ENCODE measurements around the gene NSMF. TPM values are rescaled to one million over a fixed set of nuclear protein-coding genes. Genes with fewer than 3 reads are reported as not detected.

NSMF gene
- polyA plus RNA-seq, 1 of the 3 experiments (the other 2 are of a cell fraction): 58.8 TPM

GRCh38 chr9:137441935-137442321, 17.2 kb downstream of the NSMF start (continued):
- TF ChIP-seq EP300 (IDR thresholded peaks at IDR 0.05; ENCODE audit: borderline replicate concordance in 1 of 2, low read depth in 1 of 2, low read length in 1 of 2): no peak
- TF ChIP-seq CHD2 (IDR thresholded peaks at IDR 0.05; ENCODE audit: low read length, partially characterized antibody): no peak
- no peak for TF ChIP-seq NRF1 (IDR thresholded peaks at IDR 0.05; ENCODE audit: low read depth, low read length)
- no peak for TF ChIP-seq ELF1 (IDR thresholded peaks at IDR 0.05)

GRCh38 chr9:137441289-137441934, 17.7 kb downstream of the NSMF start, which contains the start of gene ENTPD8:
Gene ENTPD8 (minus strand): TSS chr9:137441357. CDS start chr9:137438285, 3,072 bp downstream.
- Histone ChIP-seq H3K4me3 (ENCODE audit: low read depth in 2 of 2, low read length in 1 of 2) (peak within 1 kb of the TSS; percentile 43 to 47; a peak in 3 of 4 replicates), H3K9me3 (no peaks in the 10 kb centered on the region), H3K9me2 (no peaks in the 10 kb centered on the region), H3K4me1 (ENCODE audit: control insufficient read depth in 1 of 2, insufficient read depth in 2 of 2, low read depth in 1 of 2, low read length in 1 of 2) (peaks cover 0 to 10% of the 10 kb centered on the region in 2 experiments; a peak in 1 of 4 replicates), H3K9ac (no peak within 1 kb of the TSS), H3K27ac (ENCODE audit: low read depth in 2 of 2, low read length in 1 of 2) (no peak within 1 kb of the TSS), H4K20me1 (ENCODE audit: insufficient read depth) (no peaks in the 10 kb centered on the region), H3F3A (replicated peaks; ENCODE audit: insufficient read depth) (peaks cover 7% of the 10 kb centered on the region), H3K27me3 (ENCODE audit: insufficient read depth) (peaks cover 4% of the 10 kb centered on the region; the same call in 1 of the 2 replicates), H2AFZ (ENCODE audit: low read depth) (no peak within 1 kb of the TSS), H3K36me3 (replicated peaks in 1 of 2; ENCODE audit: control insufficient read depth in 1 of 2, insufficient read depth in 2 of 2, low read length in 1 of 2) (no peaks in the 10 kb centered on the region), H3K79me2 (ENCODE audit: insufficient read depth) (no peaks in the 10 kb centered on the region), H3K4me2 (peak within 1 kb of the TSS; percentile 81)
- CTCF ChIA-PET: interaction anchor here (0.7 to 7.0 kb wide), 4 partner anchors 13 to 154 kb away, joined by 3 to 53 read pairs (median 10); partner anchors contain the start of genes EXD3 and NOXA1
- WGBS (ENCODE audit: low lambda C conversion rate): 0% methylated on average over 16 of the region's 62 CpGs
- no peak for TF ChIP-seq MXI1 (IDR thresholded peaks at IDR 0.05; ENCODE audit: low read depth, low read length)
- no peak for TF ChIP-seq SIN3A (IDR thresholded peaks at IDR 0.05; ENCODE audit: borderline replicate concordance, low read depth, low read length)
- no peak for TF ChIP-seq NFIC (IDR thresholded peaks at IDR 0.05; ENCODE audit: borderline replicate concordance)
- peak; percentile 89 for DNase-seq
- POLR2A ChIA-PET: no interaction called here

DNA sequence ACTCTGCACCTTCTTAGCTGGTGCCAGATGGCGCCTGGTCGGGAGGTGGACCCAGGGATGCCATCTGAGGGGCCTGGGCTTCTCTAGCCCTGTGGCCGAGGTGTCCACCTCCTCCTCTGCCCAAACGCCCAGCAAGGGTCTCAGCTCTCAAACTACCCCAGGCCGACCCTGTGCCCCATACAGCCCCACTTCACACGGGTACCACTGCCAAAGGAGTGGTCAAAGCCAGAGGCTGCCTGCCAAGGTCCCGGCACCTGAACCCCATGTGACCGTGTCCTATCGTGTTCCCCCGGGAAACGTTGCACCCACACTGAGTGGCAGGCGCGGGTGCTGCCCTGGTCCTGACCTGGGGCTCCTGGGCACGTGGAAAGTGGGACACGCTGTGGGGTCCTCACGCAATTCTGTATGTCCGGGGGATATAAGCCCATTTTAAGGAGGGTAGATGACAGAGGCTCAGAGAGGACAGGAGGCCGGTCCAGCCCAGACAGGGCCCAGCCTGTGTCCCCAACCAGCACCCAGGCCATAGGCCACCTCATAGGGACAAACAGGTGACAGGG, 19.9 kb downstream of the NSMF start:
- ChIA-PET CTCF (interaction anchor here (1.3 kb wide), 1 partner anchor 16 kb away, joined by 3 read pairs; the partner anchor contains the start of gene EXD3), POLR2A (no interaction called here)
- peaks cover 5% of the 10 kb centered on the region for H3F3A ChIP-seq (replicated peaks; ENCODE audit: insufficient read depth)

More for the DNA sequence above, 19.9 kb downstream of the NSMF start:
- H3K4me3 ChIP-seq (ENCODE audit: low read depth in 2 of 2, low read length in 1 of 2): no peak overlapping the region
- H3K4me2 ChIP-seq: no peak overlapping the region
- H2AFZ ChIP-seq (ENCODE audit: low read depth): no peak overlapping the region
- WGBS (ENCODE audit: low lambda C conversion rate): 69% methylated on average over 5 of the region's 18 CpGs
- H3K27me3 ChIP-seq (ENCODE audit: insufficient read depth): peaks cover 4% of the 10 kb centered on the region; the same call in 1 of the 2 replicates
- TF ChIP-seq IRF3 (IDR thresholded peaks at IDR 0.05; ENCODE audit: low read depth, low read length): no peak
- no peak for TF ChIP-seq TCF12 (IDR thresholded peaks at IDR 0.05)
- TF ChIP-seq, protein P1, sequence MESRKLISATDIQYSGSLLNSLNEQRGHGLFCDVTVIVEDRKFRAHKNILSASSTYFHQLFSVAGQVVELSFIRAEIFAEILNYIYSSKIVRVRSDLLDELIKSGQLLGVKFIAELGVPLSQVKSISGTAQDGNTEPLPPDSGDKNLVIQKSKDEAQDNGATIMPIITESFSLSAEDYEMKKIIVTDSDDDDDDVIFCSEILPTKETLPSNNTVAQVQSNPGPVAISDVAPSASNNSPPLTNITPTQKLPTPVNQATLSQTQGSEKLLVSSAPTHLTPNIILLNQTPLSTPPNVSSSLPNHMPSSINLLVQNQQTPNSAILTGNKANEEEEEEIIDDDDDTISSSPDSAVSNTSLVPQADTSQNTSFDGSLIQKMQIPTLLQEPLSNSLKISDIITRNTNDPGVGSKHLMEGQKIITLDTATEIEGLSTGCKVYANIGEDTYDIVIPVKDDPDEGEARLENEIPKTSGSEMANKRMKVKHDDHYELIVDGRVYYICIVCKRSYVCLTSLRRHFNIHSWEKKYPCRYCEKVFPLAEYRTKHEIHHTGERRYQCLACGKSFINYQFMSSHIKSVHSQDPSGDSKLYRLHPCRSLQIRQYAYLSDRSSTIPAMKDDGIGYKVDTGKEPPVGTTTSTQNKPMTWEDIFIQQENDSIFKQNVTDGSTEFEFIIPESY (IDR thresholded peaks at IDR 0.05; ENCODE audit: borderline replicate concordance, low read depth): no peak
- no peaks in the 10 kb centered on the region for H4K20me1 ChIP-seq (ENCODE audit: insufficient read depth)
- H3K9me2 ChIP-seq: no peaks in the 10 kb centered on the region
- no peaks in the 10 kb centered on the region for H3K9me3 ChIP-seq
- peak; percentile 45 for DNase-seq
- H3K27ac ChIP-seq (ENCODE audit: low read depth in 2 of 2, low read length in 1 of 2): no peak overlapping the region
- peaks cover 3 to 4% of the 10 kb centered on the region in 2 experiments; a peak in 2 of 4 replicates for H3K4me1 ChIP-seq (ENCODE audit: control insufficient read depth in 1 of 2, insufficient read depth in 2 of 2, low read depth in 1 of 2, low read length in 1 of 2)
- H3K9ac ChIP-seq: no peak overlapping the region
- no peaks in the 10 kb centered on the region for H3K79me2 ChIP-seq (ENCODE audit: insufficient read depth)
- H3K36me3 ChIP-seq (replicated peaks in 1 of 2; ENCODE audit: control insufficient read depth in 1 of 2, insufficient read depth in 2 of 2, low read length in 1 of 2): no peaks in the 10 kb centered on the region
